ENCODE measurements around the gene HEPN1. TPM values are rescaled to one million over a fixed set of nuclear protein-coding genes. Genes with fewer than 3 reads are reported as not detected.

HEPN1 gene
- total and polyA plus RNA-seq, 4 donors: not detected

- ATAC-seq (ENCODE audit: insufficient read depth, low FRiP score): no peak
- Histone ChIP-seq H3K9me3 (ENCODE audit: control insufficient read depth in 4 of 4, insufficient read depth in 3 of 4, low read length in 3 of 4) (no peaks in the 10 kb centered on the region), H3K4me1 (ENCODE audit: control insufficient read depth in 5 of 5, insufficient read depth in 5 of 5, low read length in 5 of 5) (peaks cover 0 to 5% (median 0%) of the 10 kb centered on the region in 5 donors), H3K36me3 (ENCODE audit: control insufficient read depth in 4 of 4, insufficient read depth in 4 of 4, low read length in 4 of 4) (no peaks in the 10 kb centered on the region), H3K4me3 (no peak overlapping the region), H3K27ac (ENCODE audit: low read depth in 1 of 2, low read length in 1 of 2) (no peak overlapping the region), H3K9ac (ENCODE audit: insufficient read depth in 1 of 2, low read length in 2 of 2) (no peak overlapping the region), H3K27me3 (ENCODE audit: control insufficient read depth in 3 of 3, insufficient read depth in 3 of 3, low read length in 2 of 3) (no peaks in the 10 kb centered on the region)
- DNase-seq: no peak
- 13 to 52% methylated on average over 1 of the region's 1 CpG for WGBS, 2 donors
- TF ChIP-seq CTCF (IDR thresholded peaks at IDR 0.05; ENCODE audit: control extremely low read depth, extremely low read depth): no peak
Observed at GRCh38 chr11:124943741-124944140, 24.7 kb downstream of the HEPN1 start.

DNA sequence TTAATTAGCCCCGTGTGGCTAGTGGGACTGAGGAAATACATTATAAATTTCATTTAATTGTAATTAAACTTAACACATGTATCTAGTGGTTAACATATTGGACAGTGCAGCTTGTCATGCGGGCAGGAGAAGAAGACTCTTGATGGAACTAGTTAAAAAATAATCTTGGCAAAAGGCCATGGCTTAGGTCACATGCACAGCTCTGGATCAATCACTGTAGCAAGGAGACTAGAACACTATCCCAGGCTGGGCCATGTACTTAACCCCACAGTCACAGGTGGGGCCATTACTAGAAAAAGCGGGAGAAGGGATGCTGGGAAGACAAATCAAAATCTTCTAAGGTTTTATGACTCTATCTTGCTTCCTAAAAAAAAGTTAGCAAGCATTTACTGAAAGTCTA lies 25.5 kb downstream of the HEPN1 start:
- DNase-seq (no peak), ATAC-seq (ENCODE audit: insufficient read depth, low FRiP score) (no peak)
- no peaks in the 10 kb centered on the region for H3K36me3 ChIP-seq (ENCODE audit: control insufficient read depth in 4 of 4, insufficient read depth in 4 of 4, low read length in 4 of 4)
- no peak for TF ChIP-seq CTCF (IDR thresholded peaks at IDR 0.05; ENCODE audit: control extremely low read depth, extremely low read depth)
- H3K9ac ChIP-seq (ENCODE audit: insufficient read depth in 1 of 2, low read length in 2 of 2): no peak overlapping the region
- no peak overlapping the region for H3K4me3 ChIP-seq
- no peak overlapping the region for H3K27ac ChIP-seq (ENCODE audit: low read depth in 1 of 2, low read length in 1 of 2)
- 88% methylated on average over 3 of the region's 3 CpGs for WGBS, 2 donors
- peaks cover 0 to 5% (median 0%) of the 10 kb centered on the region in 5 donors for H3K4me1 ChIP-seq (ENCODE audit: control insufficient read depth in 5 of 5, insufficient read depth in 5 of 5, low read length in 5 of 5)
- H3K9me3 ChIP-seq (ENCODE audit: control insufficient read depth in 4 of 4, insufficient read depth in 3 of 4, low read length in 3 of 4): no peaks in the 10 kb centered on the region
- H3K27me3 ChIP-seq (ENCODE audit: control insufficient read depth in 3 of 3, insufficient read depth in 3 of 3, low read length in 2 of 3): no peaks in the 10 kb centered on the region

DNA sequence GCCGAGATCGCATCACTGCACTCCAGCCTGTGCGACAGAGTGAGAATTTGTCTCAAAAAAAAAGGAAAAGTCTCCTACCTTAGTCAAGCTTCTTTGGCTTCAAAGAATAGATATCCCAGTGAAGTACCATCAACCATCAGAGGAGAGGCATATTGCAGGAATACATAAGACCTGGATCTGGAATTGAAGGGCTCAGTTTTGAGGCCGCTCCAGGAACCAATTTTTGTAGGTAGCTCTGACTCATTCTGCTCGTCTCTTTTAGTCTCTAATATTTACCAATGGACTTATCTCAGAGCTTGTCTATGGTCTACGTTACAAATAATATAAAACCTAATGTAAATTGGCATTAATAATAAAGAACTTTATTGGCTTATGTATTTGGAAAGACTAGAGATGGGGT lies 26.8 kb downstream of the HEPN1 start:
- no peak for ATAC-seq (ENCODE audit: insufficient read depth, low FRiP score)
- H3K9ac ChIP-seq (ENCODE audit: insufficient read depth in 1 of 2, low read length in 2 of 2): no peak overlapping the region
- WGBS, 2 donors: 72 to 81% methylated on average over 6 of the region's 6 CpGs
- no peaks in the 10 kb centered on the region for H3K36me3 ChIP-seq (ENCODE audit: control insufficient read depth in 4 of 4, insufficient read depth in 4 of 4, low read length in 4 of 4)
- no peaks in the 10 kb centered on the region for H3K9me3 ChIP-seq (ENCODE audit: control insufficient read depth in 4 of 4, insufficient read depth in 3 of 4, low read length in 3 of 4)
- H3K4me3 ChIP-seq: no peak overlapping the region
- no peaks in the 10 kb centered on the region for H3K27me3 ChIP-seq (ENCODE audit: control insufficient read depth in 3 of 3, insufficient read depth in 3 of 3, low read length in 2 of 3)
- no peak overlapping the region for H3K27ac ChIP-seq (ENCODE audit: low read depth in 1 of 2, low read length in 1 of 2)
- H3K4me1 ChIP-seq (ENCODE audit: control insufficient read depth in 5 of 5, insufficient read depth in 5 of 5, low read length in 5 of 5): peaks cover 0 to 5% (median 0%) of the 10 kb centered on the region in 5 donors
- TF ChIP-seq CTCF (IDR thresholded peaks at IDR 0.05; ENCODE audit: control extremely low read depth, extremely low read depth): no peak
- no peak for DNase-seq

DNA sequence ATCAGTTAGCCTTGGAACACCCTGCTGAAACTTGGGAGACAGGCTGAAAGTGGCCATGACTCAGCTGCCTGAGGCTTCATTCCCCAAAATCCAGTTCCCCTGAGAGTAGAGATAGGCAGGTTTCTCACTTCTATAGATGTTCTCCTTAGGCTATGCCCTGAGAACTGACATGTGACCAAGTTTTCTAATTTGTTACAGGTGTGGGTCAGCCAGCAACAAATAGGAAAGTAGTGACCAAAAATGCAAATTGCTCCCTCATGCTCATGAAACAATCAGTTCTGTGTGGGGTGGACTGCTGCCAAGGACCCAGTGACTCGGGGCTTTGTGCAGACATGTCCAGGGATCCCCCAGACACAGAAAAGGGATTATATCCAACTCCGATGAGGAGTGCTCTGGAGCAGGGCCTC lies 27.7 kb downstream of the HEPN1 start:
- H3K27ac ChIP-seq (ENCODE audit: low read depth in 1 of 2, low read length in 1 of 2): no peak overlapping the region
- no peak overlapping the region for H3K9ac ChIP-seq (ENCODE audit: insufficient read depth in 1 of 2, low read length in 2 of 2)
- TF ChIP-seq CTCF (IDR thresholded peaks at IDR 0.05; ENCODE audit: control extremely low read depth, extremely low read depth): no peak
- DNase-seq (no peak), ATAC-seq (ENCODE audit: insufficient read depth, low FRiP score) (no peak)
- peaks cover 0 to 5% (median 0%) of the 10 kb centered on the region in 5 donors for H3K4me1 ChIP-seq (ENCODE audit: control insufficient read depth in 5 of 5, insufficient read depth in 5 of 5, low read length in 5 of 5)
- H3K27me3 ChIP-seq (ENCODE audit: control insufficient read depth in 3 of 3, insufficient read depth in 3 of 3, low read length in 2 of 3): no peaks in the 10 kb centered on the region
- H3K9me3 ChIP-seq (ENCODE audit: control insufficient read depth in 4 of 4, insufficient read depth in 3 of 4, low read length in 3 of 4): no peaks in the 10 kb centered on the region
- H3K4me3 ChIP-seq: no peak overlapping the region
- WGBS, 2 donors: 65 to 67% methylated on average over 2 of the region's 2 CpGs
- no peaks in the 10 kb centered on the region for H3K36me3 ChIP-seq (ENCODE audit: control insufficient read depth in 4 of 4, insufficient read depth in 4 of 4, low read length in 4 of 4)

Data from lung (tissue), 12 donors.